H9 (cell line): ENCODE measurements around the gene NDUFV1. TPM values are rescaled to one million over a fixed set of nuclear protein-coding genes. Genes with fewer than 3 reads are reported as not detected.

Source experiments
- DNase-seq: peaks from one replicate; pipeline ENCODE4 v3.0.0-alpha.2; 2017
- H2AFZ ChIP-seq: one replicate; pipeline ENCODE4 v1.6.1; 2013; ENCODE audit warnings: mild to moderate bottlenecking, low read length, control low read depth, moderate library complexity
- H2AK5ac ChIP-seq: 2 replicates; pipeline ENCODE4 v1.6.1; 2013; ENCODE audit warnings: low read length, control low read depth, mixed read lengths; ENCODE audit not compliant: insufficient read length
- H2BK120ac ChIP-seq: one replicate; pipeline ENCODE4 v1.6.1; 2013; ENCODE audit warnings: low read depth, mild to moderate bottlenecking, low read length, control low read depth, inconsistent platforms; ENCODE audit not compliant: poor library complexity, severe bottlenecking
- H2BK12ac ChIP-seq: 2 replicates; pipeline ENCODE4 v1.6.1; 2013; ENCODE audit warnings: low read length, control low read depth, mixed read lengths, low read depth; ENCODE audit not compliant: insufficient read length
- H2BK15ac ChIP-seq: 2 replicates; pipeline ENCODE4 v1.6.1; 2013; ENCODE audit warnings: low read depth, low read length, control low read depth
- H2BK20ac ChIP-seq: one replicate; pipeline ENCODE4 v1.6.1; 2013; ENCODE audit warnings: low read depth, mild to moderate bottlenecking, low read length, control low read depth, inconsistent platforms; ENCODE audit not compliant: poor library complexity, severe bottlenecking
- H2BK5ac ChIP-seq: 2 replicates; pipeline ENCODE4 v1.6.1; 2013; ENCODE audit warnings: low read length, control low read depth, mixed read lengths; ENCODE audit not compliant: insufficient read length
- H3K14ac ChIP-seq: 2 replicates; pipeline ENCODE4 v1.6.1; 2013; ENCODE audit warnings: low read length, control low read depth; ENCODE audit not compliant: insufficient read depth
- H3K18ac ChIP-seq: 2 replicates; pipeline ENCODE4 v1.6.1; 2013; ENCODE audit warnings: low read depth, mild to moderate bottlenecking, mixed read lengths, low read length, control low read depth; ENCODE audit not compliant: insufficient read length
- H3K23ac ChIP-seq: 2 replicates; pipeline ENCODE4 v1.6.1; 2013; ENCODE audit warnings: low read length, control low read depth, mixed read lengths, low read depth; ENCODE audit not compliant: insufficient read length
- H3K23me2 ChIP-seq: 2 replicates; pipeline ENCODE4 v1.6.1; 2013; ENCODE audit warnings: low read depth, mild to moderate bottlenecking, mixed read lengths, low read length, control low read depth; ENCODE audit not compliant: insufficient read length, poor library complexity, severe bottlenecking
- H3K27ac ChIP-seq: 2 replicates; pipeline ENCODE4 v1.5.1; 2013; ENCODE audit warnings: low read length, control low read depth, mixed read lengths, low read depth; ENCODE audit not compliant: insufficient read length
- H3K27me3 ChIP-seq: 2 replicates; pipeline ENCODE4 v1.6.1; 2013; ENCODE audit warnings: low read length, control low read depth, inconsistent platforms; ENCODE audit not compliant: insufficient read depth
- H3K4ac ChIP-seq: 2 replicates; pipeline ENCODE4 v1.6.1; 2013; ENCODE audit warnings: low read depth, mild to moderate bottlenecking, control low read depth, inconsistent platforms, low read length, moderate library complexity
- H3K4me1 ChIP-seq: 2 replicates; pipeline ENCODE4 v1.6.1; 2013; ENCODE audit warnings: low read length, control low read depth, inconsistent platforms; ENCODE audit not compliant: insufficient read depth
- H3K4me2 ChIP-seq: 2 replicates; pipeline ENCODE4 v1.6.1; 2013; ENCODE audit warnings: low read length, control low read depth, mixed read lengths; ENCODE audit not compliant: insufficient read length, insufficient read depth
- H3K56ac ChIP-seq: 2 replicates; pipeline ENCODE4 v1.6.1; 2013; ENCODE audit warnings: low read depth, mild to moderate bottlenecking, mixed read lengths, low read length, control low read depth; ENCODE audit not compliant: insufficient read length
- H3K79me1 ChIP-seq: 2 replicates; pipeline ENCODE4 v1.6.1; 2013; ENCODE audit warnings: low read depth, mild to moderate bottlenecking, moderate library complexity, low read length, control low read depth, inconsistent platforms; ENCODE audit not compliant: insufficient read depth, poor library complexity, severe bottlenecking
- H3K79me2 ChIP-seq: 2 replicates; pipeline ENCODE4 v1.6.1; 2013; ENCODE audit warnings: low read length, control low read depth, inconsistent platforms; ENCODE audit not compliant: insufficient read depth
- H3K9ac ChIP-seq: 2 replicates; pipeline ENCODE4 v1.6.1; 2013; ENCODE audit warnings: low read length, control low read depth, mixed read lengths; ENCODE audit not compliant: insufficient read length; ENCODE audit errors: extremely low read depth
- H3K9me3 ChIP-seq: one replicate; pipeline ENCODE4 v1.6.1; 2013; ENCODE audit warnings: low read depth, low read length, inconsistent platforms; ENCODE audit not compliant: control insufficient read depth
- H3T11ph ChIP-seq: one replicate; pipeline ENCODE4 v1.6.1; 2013; ENCODE audit warnings: mild to moderate bottlenecking, low read length, control low read depth, inconsistent platforms
- H4K20me1 ChIP-seq: one replicate; pipeline ENCODE4 v1.6.1; 2013; ENCODE audit not compliant: control insufficient read depth, insufficient read length, insufficient read depth
- H4K5ac ChIP-seq: 2 replicates; pipeline ENCODE4 v1.6.1; 2013; ENCODE audit warnings: low read depth, mild to moderate bottlenecking, mixed read lengths, low read length, control low read depth; ENCODE audit not compliant: insufficient read length
- H4K8ac ChIP-seq: replicated peaks from 2 replicates; pipeline ENCODE4 v1.6.1; 2013; ENCODE audit warnings: low read length, control low read depth, mixed read lengths, low read depth; ENCODE audit not compliant: insufficient read length
- H4K91ac ChIP-seq: 2 replicates; pipeline ENCODE4 v1.6.1; 2013; ENCODE audit warnings: low read depth, mild to moderate bottlenecking, moderate library complexity, mixed read lengths, low read length, control low read depth; ENCODE audit not compliant: insufficient read length
- H3K27ac Mint-ChIP-seq, 3 experiments: 2 replicates in 2 of 3; 3 replicates in 1 of 3; pipeline ENCODE4 v1.8.0; 2020 to 2021; ENCODE audit warnings: mixed read lengths in 3 of 3, mild to moderate bottlenecking in 1 of 3, moderate library complexity in 1 of 3
- H3K27me3 Mint-ChIP-seq: 2 replicates; pipeline ENCODE4 v1.8.0; 2021; ENCODE audit warnings: low read depth, mild to moderate bottlenecking, moderate library complexity, mixed read lengths
- H3K36me3 Mint-ChIP-seq, 3 experiments: 2 replicates in 2 of 3; 3 replicates in 1 of 3; pipeline ENCODE4 v1.8.0; 2020 to 2021; ENCODE audit warnings: low read depth in 3 of 3, mixed read lengths in 3 of 3; ENCODE audit not compliant: insufficient read depth in 1 of 3
- H3K4me1 Mint-ChIP-seq, 2 experiments: 2 replicates each; pipeline ENCODE4 v1.8.0; 2020; ENCODE audit warnings: mixed read lengths in 2 of 2
- H3K4me3 Mint-ChIP-seq, 2 experiments: 2 replicates in 1 of 2; 3 replicates in 1 of 2; pipeline ENCODE4 v1.8.0; 2020 to 2021; ENCODE audit warnings: mild to moderate bottlenecking in 2 of 2, mixed read lengths in 2 of 2, moderate library complexity in 1 of 2
- H3K9me3 Mint-ChIP-seq, 2 experiments: 2 replicates in 1 of 2; 3 replicates in 1 of 2; pipeline ENCODE4 v1.8.0; 2020; ENCODE audit warnings: mild to moderate bottlenecking in 2 of 2, mixed read lengths in 2 of 2, moderate library complexity in 1 of 2
- WGBS: extraction: QIAGEN DNeasy Blood & Tissue Kit; methylation state at CpG from one replicate; pipeline ENCODE4 v1.1.7; 2013; ENCODE audit warnings: missing lambda C conversion rate, low lambda C conversion rate, mixed read lengths; ENCODE audit not compliant: insufficient read length; ENCODE audit errors: extremely low coverage; 5-methylcytosine and 5-hydroxymethylcytosine counted together
- total RNA-seq: library from RNA; stranded (reverse); gene quantifications from 2 replicates; pipeline ENCODE4 v1.2.1, GENCODE V29; 2021
- TF ChIP-seq, protein P1 (sequence below): fragments of 200-600 bp; sonication (generic); conservative IDR thresholded peaks from 3 replicates; pipeline ENCODE4 v1.8.0; 2021; ENCODE audit warnings: antibody characterized with exemption, mild to moderate bottlenecking

Gene NDUFV1
- total RNA-seq, 1 experiment from 2014 or later, result 154 TPM

DNA sequence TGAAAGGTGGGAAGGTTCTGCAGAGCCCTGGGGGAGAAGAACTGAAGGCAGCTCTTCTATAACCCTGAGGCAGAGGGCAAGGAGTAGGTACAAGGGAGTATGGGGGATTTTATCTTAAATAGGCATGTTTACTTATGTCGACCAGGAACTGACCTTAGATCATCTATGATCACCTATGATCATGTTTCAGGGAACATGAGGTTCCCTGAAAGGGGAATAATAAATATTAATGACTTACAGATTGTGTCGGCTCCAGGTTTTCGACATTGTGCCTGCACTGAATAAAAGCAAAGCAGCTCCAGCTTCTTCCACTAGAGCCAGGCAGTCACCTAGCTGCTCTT is 13.2 kb upstream of the NDUFV1 start:
- Histone ChIP-seq H3K4me1 (no peaks in the 10 kb centered on the region), H3K79me1 (no peaks in the 10 kb centered on the region), H2AFZ (no peak overlapping the region), H2AK5ac (no peak overlapping the region), H3K56ac (no peak overlapping the region), H3K18ac (no peak overlapping the region), H4K8ac (no peak overlapping the region), H2BK120ac (no peak overlapping the region), H3K9ac (no peak overlapping the region), H3K23ac (no peak overlapping the region), H3K23me2 (no peaks in the 10 kb centered on the region), H2BK12ac (no peak overlapping the region), H3K27me3 (no peaks in the 10 kb centered on the region), H4K20me1 (peaks cover 3% of the 10 kb centered on the region), H3K4ac (no peak overlapping the region), H3K4me2 (no peak overlapping the region), H2BK5ac (no peak overlapping the region), H4K91ac (no peak overlapping the region), H3K14ac (no peak overlapping the region), H3T11ph (no peak overlapping the region), H2BK15ac (no peak overlapping the region), H2BK20ac (no peak overlapping the region), H3K27ac (no peak overlapping the region), H3K9me3 (no peaks in the 10 kb centered on the region), H4K5ac (no peak overlapping the region), H3K79me2 (no peaks in the 10 kb centered on the region)
- no CpG with 5 or more reads among the region's 3 CpGs for WGBS
- Mint-ChIP-seq H3K27me3 (peaks cover 1% of the 10 kb centered on the region), H3K27ac (no peak overlapping the region), H3K4me3 (no peak overlapping the region), H3K4me1 (peaks cover 14 to 16% of the 10 kb centered on the region in 2 experiments), H3K36me3 (peaks cover 3 to 20% (median 6%) of the 10 kb centered on the region in 3 experiments; a peak in 5 of 7 replicates), H3K9me3 (peaks cover 13 to 17% of the 10 kb centered on the region in 2 experiments)
- TF ChIP-seq, protein P1, sequence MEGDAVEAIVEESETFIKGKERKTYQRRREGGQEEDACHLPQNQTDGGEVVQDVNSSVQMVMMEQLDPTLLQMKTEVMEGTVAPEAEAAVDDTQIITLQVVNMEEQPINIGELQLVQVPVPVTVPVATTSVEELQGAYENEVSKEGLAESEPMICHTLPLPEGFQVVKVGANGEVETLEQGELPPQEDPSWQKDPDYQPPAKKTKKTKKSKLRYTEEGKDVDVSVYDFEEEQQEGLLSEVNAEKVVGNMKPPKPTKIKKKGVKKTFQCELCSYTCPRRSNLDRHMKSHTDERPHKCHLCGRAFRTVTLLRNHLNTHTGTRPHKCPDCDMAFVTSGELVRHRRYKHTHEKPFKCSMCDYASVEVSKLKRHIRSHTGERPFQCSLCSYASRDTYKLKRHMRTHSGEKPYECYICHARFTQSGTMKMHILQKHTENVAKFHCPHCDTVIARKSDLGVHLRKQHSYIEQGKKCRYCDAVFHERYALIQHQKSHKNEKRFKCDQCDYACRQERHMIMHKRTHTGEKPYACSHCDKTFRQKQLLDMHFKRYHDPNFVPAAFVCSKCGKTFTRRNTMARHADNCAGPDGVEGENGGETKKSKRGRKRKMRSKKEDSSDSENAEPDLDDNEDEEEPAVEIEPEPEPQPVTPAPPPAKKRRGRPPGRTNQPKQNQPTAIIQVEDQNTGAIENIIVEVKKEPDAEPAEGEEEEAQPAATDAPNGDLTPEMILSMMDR, result no peak
- no peak for DNase-seq
